Measurements from ENCODE around the gene PAK1.
"Not testable (repeated sequence)": the region's sequence is repeated elsewhere in the genome, so short reads cannot be mapped to it uniquely, and the experiment has no call there.

PAK1 gene

GRCh38 chr11:77407613-77408012, 66.3 kb downstream of the PAK1 start:
- no peak for DNase-seq (ENCODE audit: low read depth in 4 of 4, low spot score in 1 of 4)

GRCh38 chr11:77406396-77406795, 67.5 kb downstream of the PAK1 start:
- no peak for DNase-seq (ENCODE audit: low read depth in 4 of 4, low spot score in 1 of 4)

GRCh38 chr11:77403211-77403610, 70.7 kb downstream of the PAK1 start:
- no peak for DNase-seq (ENCODE audit: low read depth in 4 of 4, low spot score in 1 of 4)

GRCh38 chr11:77402218-77402556, 71.7 kb downstream of the PAK1 start:
- DNase-seq (ENCODE audit: low read depth in 4 of 4, low spot score in 1 of 4): no peak

- DNase-seq (ENCODE audit: low read depth in 4 of 4, low spot score in 1 of 4): no peak
Measured at GRCh38 chr11:77401486-77402217, 72.2 kb downstream of the PAK1 start.

- no peak for DNase-seq (ENCODE audit: low read depth in 4 of 4, low spot score in 1 of 4)
Measured at GRCh38 chr11:77400775-77401449, 73.0 kb downstream of the PAK1 start.

GRCh38 chr11:77400271-77400670, 73.6 kb downstream of the PAK1 start:
- no peak for DNase-seq (ENCODE audit: low read depth in 4 of 4, low spot score in 1 of 4)

- no peak for DNase-seq (ENCODE audit: low read depth in 4 of 4, low spot score in 1 of 4)
Measured at GRCh38 chr11:77397631-77398030, 76.3 kb downstream of the PAK1 start.

- no peak for DNase-seq (ENCODE audit: low read depth in 4 of 4, low spot score in 1 of 4)
Measured at GRCh38 chr11:77396911-77397310, 77.0 kb downstream of the PAK1 start.

- no peak for DNase-seq (ENCODE audit: low read depth in 4 of 4, low spot score in 1 of 4)
Measured at GRCh38 chr11:77396305-77396704, 77.6 kb downstream of the PAK1 start.

GRCh38 chr11:77395460-77396173, 78.3 kb downstream of the PAK1 start:
- DNase-seq (ENCODE audit: low read depth in 4 of 4, low spot score in 1 of 4): no peak

GRCh38 chr11:77392842-77393241, 81.1 kb downstream of the PAK1 start:
- DNase-seq (ENCODE audit: low read depth in 4 of 4, low spot score in 1 of 4): no peak

- DNase-seq (ENCODE audit: low read depth in 4 of 4, low spot score in 1 of 4): no peak
Measured at GRCh38 chr11:77387701-77388100, 86.2 kb downstream of the PAK1 start.

- DNase-seq (ENCODE audit: low read depth in 4 of 4, low spot score in 1 of 4): no peak
Measured at GRCh38 chr11:77386178-77386577, 87.7 kb downstream of the PAK1 start.

GRCh38 chr11:77385255-77385771, 88.6 kb downstream of the PAK1 start:
- not testable (repeated sequence) for DNase-seq (ENCODE audit: low read depth in 4 of 4, low spot score in 1 of 4)

GRCh38 chr11:77384571-77384970, 89.3 kb downstream of the PAK1 start:
- no peak for DNase-seq (ENCODE audit: low read depth in 4 of 4, low spot score in 1 of 4)

GRCh38 chr11:77383349-77383748, 90.5 kb downstream of the PAK1 start:
- DNase-seq (ENCODE audit: low read depth in 4 of 4, low spot score in 1 of 4): not testable (repeated sequence)

GRCh38 chr11:77381729-77382665, 91.9 kb downstream of the PAK1 start:
- DNase-seq (ENCODE audit: low read depth in 4 of 4, low spot score in 1 of 4): no peak

- DNase-seq (ENCODE audit: low read depth in 4 of 4, low spot score in 1 of 4): no peak
Measured at GRCh38 chr11:77379934-77380333, 94.0 kb downstream of the PAK1 start.

- DNase-seq (ENCODE audit: low read depth in 4 of 4, low spot score in 1 of 4): no peak
Measured at GRCh38 chr11:77379253-77379652, 94.6 kb downstream of the PAK1 start.

GRCh38 chr11:77377734-77378133, 96.2 kb downstream of the PAK1 start:
- no peak for DNase-seq (ENCODE audit: low read depth in 4 of 4, low spot score in 1 of 4)
